ENCODE data around the gene PROP1. TPM values are rescaled to one million over a fixed set of nuclear protein-coding genes. Genes with fewer than 3 reads are reported as not detected.
"Not testable (repeated sequence)": the region's sequence is repeated elsewhere in the genome, so short reads cannot be mapped to it uniquely, and the experiment has no call there.

Gene PROP1
- total RNA-seq, 1 donor from 2014 or later, result not detected

- not testable (repeated sequence) for H3K27ac Mint-ChIP-seq; H3F3A ChIP-seq (ENCODE audit: low read depth); H3K27ac ChIP-seq; H3K27me3 Mint-ChIP-seq (ENCODE audit: insufficient read depth, low read depth); H3K4me1 ChIP-seq; H3K9me3 Mint-ChIP-seq; H3K79me2 ChIP-seq (ENCODE audit: low read depth); H3K9me3 ChIP-seq (ENCODE audit: low read depth); H3K4me1 Mint-ChIP-seq; H3K4me3 ChIP-seq; H3K36me3 Mint-ChIP-seq; H3K36me3 ChIP-seq; H3K4me3 Mint-ChIP-seq; DNase-seq (ENCODE audit: low spot score); H2AFZ ChIP-seq (replicated peaks); H3K4me2 ChIP-seq; H3K9ac ChIP-seq; H4K20me1 ChIP-seq (ENCODE audit: low read depth)
- H3K27me3 ChIP-seq, result peaks cover 18% of the 10 kb centered on the region
These were observed 52.0 kb downstream of the PROP1 start for GRCh38 chr5:177943805-177944736.

- not testable (repeated sequence) for H3K4me1 Mint-ChIP-seq; H3K27ac ChIP-seq; H3K4me3 Mint-ChIP-seq; H3K9me3 ChIP-seq (ENCODE audit: low read depth); H2AFZ ChIP-seq (replicated peaks); H4K20me1 ChIP-seq (ENCODE audit: low read depth); H3K27me3 Mint-ChIP-seq (ENCODE audit: insufficient read depth, low read depth); H3K4me3 ChIP-seq; H3K36me3 Mint-ChIP-seq; H3F3A ChIP-seq (ENCODE audit: low read depth); H3K9me3 Mint-ChIP-seq; H3K27ac Mint-ChIP-seq; H3K4me2 ChIP-seq; H3K79me2 ChIP-seq (ENCODE audit: low read depth); DNase-seq (ENCODE audit: low spot score); H3K9ac ChIP-seq; H3K4me1 ChIP-seq; H3K36me3 ChIP-seq
- H3K27me3 ChIP-seq, result peaks cover 23% of the 10 kb centered on the region
These were observed 53.1 kb downstream of the PROP1 start for GRCh38 chr5:177942896-177943295.

Other genes with a start within 250 kb of the PROP1 start
- gene FAM153A, start 213.3 kb downstream of the PROP1 start, total RNA-seq (ENCODE audit: low replicate concordance), result 0.50 TPM in 1 of 2 replicates, not detected in the other
- 4.1 and 12.8 TPM in 2 replicates for gene N4BP3, start 117.3 kb upstream of the PROP1 start, total RNA-seq (ENCODE audit: low replicate concordance)
- 25.3 and 25.5 TPM in 2 replicates for gene RMND5B, start 134.8 kb upstream of the PROP1 start, total RNA-seq (ENCODE audit: low replicate concordance)
- gene NHP2, start 157.6 kb upstream of the PROP1 start, total RNA-seq (ENCODE audit: low replicate concordance), result 357 and 380 TPM in 2 replicates
- gene GMCL2, start 191.1 kb upstream of the PROP1 start, total RNA-seq (ENCODE audit: low replicate concordance), result not detected in 2 replicates
- 186 and 195 TPM in 2 replicates for gene HNRNPAB, start 208.3 kb upstream of the PROP1 start, total RNA-seq (ENCODE audit: low replicate concordance)
- 20.5 and 25.9 TPM in 2 replicates for gene PHYKPL, start 236.6 kb upstream of the PROP1 start, total RNA-seq (ENCODE audit: low replicate concordance)